Caco-2 (cell line): Measurements from ENCODE around the gene PGAP3. TPM values are rescaled to one million over a fixed set of nuclear protein-coding genes. Genes with fewer than 3 reads are reported as not detected.
A peak's percentile ranks its signal among the peaks of the same experiment; 100 is the strongest.

ENCODE experiments used
- BruUV-seq: library from RNA; stranded (reverse); fragments of 400-500 nt; replicated peaks from 2 replicates; lab custom pipeline; 2021; lab: Mats Ljungman, UMichigan
- CTCF ChIA-PET: fragments of 300-600 bp; sonication (Branson Sonifier 250); formaldehyde crosslinking; loops from one replicate; lab custom pipeline; 2022; ENCODE audit warnings: antibody characterized with exemption; lab: Charles Lee
- POLR2A ChIA-PET: fragments of 300-600 bp; sonication (Branson Sonifier 250); formaldehyde crosslinking; loops from one replicate; lab custom pipeline; 2022; ENCODE audit warnings: antibody characterized with exemption; lab: Charles Lee
- DNase-seq, 2 experiments: peaks; one replicate each; pipeline versions ENCODE4 v3.0.0 to v3.0.0-alpha.2; 2020 to 2022
- H3K27me3 ChIP-seq: replicated peaks from 2 replicates; pipeline ENCODE4 v1.6.0; 2011; ENCODE audit warnings: low read length; ENCODE audit not compliant: control insufficient read depth, insufficient read depth
- H3K36me3 ChIP-seq: 2 replicates; pipeline ENCODE4 v1.5.1; 2011; ENCODE audit warnings: low read length; ENCODE audit not compliant: control insufficient read depth, insufficient read depth
- H3K4me1 ChIP-seq: fragments of 250-450 bp; sonication (Bioruptor Pico); 2 replicates; pipeline ENCODE4 v1.5.1; 2020; ENCODE audit warnings: mild to moderate bottlenecking
- H3K4me3 ChIP-seq: 2 replicates; pipeline ENCODE4 v1.5.1; 2011; ENCODE audit warnings: low read depth, mild to moderate bottlenecking, control low read depth, low read length
- H3K9me3 ChIP-seq: fragments of 250-450 bp; sonication (Bioruptor Pico); 2 replicates; pipeline ENCODE4 v1.5.1; 2020; ENCODE audit warnings: mild to moderate bottlenecking, moderate library complexity
- H3K27ac Mint-ChIP-seq: one replicate; pipeline ENCODE4 v1.8.0; 2022; ENCODE audit warnings: mixed read lengths; ENCODE audit not compliant: unreplicated experiment
- H3K27me3 Mint-ChIP-seq: one replicate; pipeline ENCODE4 v1.8.0; 2022; ENCODE audit warnings: mixed read lengths; ENCODE audit not compliant: insufficient read depth, unreplicated experiment
- H3K36me3 Mint-ChIP-seq: one replicate; pipeline ENCODE4 v1.8.0; 2022; ENCODE audit warnings: mild to moderate bottlenecking, mixed read lengths; ENCODE audit not compliant: insufficient read depth, unreplicated experiment
- H3K4me1 Mint-ChIP-seq: one replicate; pipeline ENCODE4 v1.8.0; 2022; ENCODE audit warnings: low read depth, mixed read lengths; ENCODE audit not compliant: unreplicated experiment
- H3K4me3 Mint-ChIP-seq: one replicate; pipeline ENCODE4 v1.8.0; 2022; ENCODE audit warnings: mild to moderate bottlenecking, moderate library complexity, mixed read lengths; ENCODE audit not compliant: unreplicated experiment
- H3K9me3 Mint-ChIP-seq: one replicate; pipeline ENCODE4 v1.8.0; 2022; ENCODE audit warnings: mixed read lengths; ENCODE audit not compliant: unreplicated experiment
- CTCF ChIP-seq, 2 experiments: fragments of 200-600 bp in 1 of 2; IDR thresholded peaks; 1 replicate in 1 of 2; 2 replicates in 1 of 2; pipeline versions ENCODE4 v1.5.1 to v1.8.0; 2011 to 2022; ENCODE audit warnings: antibody characterized with exemption in 1 of 2, control low read depth in 1 of 2, inconsistent platforms in 1 of 2, low read depth in 1 of 2, low read length in 1 of 2, mild to moderate bottlenecking in 1 of 2, moderate library complexity in 1 of 2; ENCODE audit not compliant: insufficient read depth in 1 of 2, severe bottlenecking in 1 of 2, unreplicated experiment in 1 of 2
- intact Hi-C: fragments of 100-400 bp; cut with micrococcal nuclease; formaldehyde crosslinking; loops from one replicate; pipeline ENCODE4 v1.10.0; 2022; ENCODE audit not compliant: unreplicated experiment
- total RNA-seq: library from RNA; stranded (reverse); gene quantifications from 2 replicates; pipeline ENCODE4 v1.2.3, GENCODE V29; 2022

PGAP3 gene
- total RNA-seq, 1 experiment from 2014 or later, result 14.7 TPM

GRCh38 chr17:39669897-39670735, 17.7 kb downstream of the PGAP3 start:
- H3K4me3 ChIP-seq, result no peak overlapping the region
- intact Hi-C loops, result no loop called here
- ChIA-PET CTCF (interaction anchor here (0.8 to 4.9 kb wide), 9 partner anchors 12 to 122 kb away, joined by 3 to 44 read pairs (median 4); partner anchors contain the start of gene PGAP3), POLR2A (no interaction called here)
- no TSS peak for BruUV-seq
- H3K27me3 ChIP-seq, result no peaks in the 10 kb centered on the region
- no peaks in the 10 kb centered on the region for H3K9me3 Mint-ChIP-seq
- H3K4me1 ChIP-seq, result peaks cover 18% of the 10 kb centered on the region
- H3K4me3 Mint-ChIP-seq, result no peak overlapping the region
- H3K27me3 Mint-ChIP-seq, result peaks cover 4% of the 10 kb centered on the region
- no peak for DNase-seq
- H3K4me1 Mint-ChIP-seq, result peaks cover 7% of the 10 kb centered on the region
- H3K27ac Mint-ChIP-seq, result no peak overlapping the region
- peaks cover 9% of the 10 kb centered on the region for H3K36me3 Mint-ChIP-seq
- no peaks in the 10 kb centered on the region for H3K9me3 ChIP-seq
- no peak for TF ChIP-seq CTCF (IDR thresholded peaks at IDR 0.05; ENCODE audit: insufficient read depth in 1 of 2, low read depth in 1 of 2, low read length in 1 of 2, severe bottlenecking in 1 of 2, unreplicated experiment in 1 of 2)
- no peaks in the 10 kb centered on the region for H3K36me3 ChIP-seq

GRCh38 chr17:39667945-39668924, 19.6 kb downstream of the PGAP3 start, which contains the start of gene PNMT:
TSS of gene PNMT (plus strand) at chr17:39668453. CDS start at chr17:39668476, 23 bp downstream.
- TF ChIP-seq CTCF (IDR thresholded peaks at IDR 0.05; ENCODE audit: insufficient read depth in 1 of 2, low read depth in 1 of 2, low read length in 1 of 2, severe bottlenecking in 1 of 2, unreplicated experiment in 1 of 2), result peak; percentile 68 to 79
- Mint-ChIP-seq H3K4me3 (peak within 1 kb of the TSS; percentile 3), H3K9me3 (no peaks in the 10 kb centered on the region), H3K36me3 (peaks cover 13% of the 10 kb centered on the region), H3K4me1 (peaks cover 6% of the 10 kb centered on the region), H3K27ac (no peak within 1 kb of the TSS), H3K27me3 (peaks cover 4% of the 10 kb centered on the region)
- intact Hi-C loops, result loop anchor here (1.0 kb wide), 1 partner anchor 46 kb away; no protein-coding TSS in a partner anchor
- Histone ChIP-seq H3K4me3 (peak within 1 kb of the TSS; percentile 32), H3K4me1 (peaks cover 7% of the 10 kb centered on the region; the same call in 1 of the 2 replicates), H3K27me3 (no peaks in the 10 kb centered on the region), H3K9me3 (no peaks in the 10 kb centered on the region), H3K36me3 (no peaks in the 10 kb centered on the region)
- ChIA-PET POLR2A (no interaction called here), CTCF (interaction anchor here (0.6 to 4.9 kb wide), 12 partner anchors 15 to 329 kb away, joined by 3 to 44 read pairs (median 4); partner anchors contain the start of genes ERBB2 and PGAP3)
- DNase-seq, result peak; percentile 73 to 85
- BruUV-seq, result no TSS peak
